ENCODE results near the gene CCDC18.
A peak's percentile ranks its signal among the peaks of the same experiment; 100 is the strongest.
"Not testable (repeated sequence)": the region's sequence is repeated elsewhere in the genome, so short reads cannot be mapped to it uniquely, and the experiment has no call there.

Gene CCDC18

GRCh38 chr1:93239863-93240262, 59.3 kb downstream of the CCDC18 start (continued):
- TF ChIP-seq TSHZ1 (tag by site-specific recombination; IDR thresholded peaks at IDR 0.05; ENCODE audit: borderline replicate concordance) (no peak), ZIC2 (tag by site-specific recombination; IDR thresholded peaks at IDR 0.05) (no peak), KLF1 (tag by site-specific recombination; IDR thresholded peaks at IDR 0.05) (no peak), ZNF549 (tag by site-specific recombination; IDR thresholded peaks at IDR 0.05) (no peak), ZFP41 (tag by site-specific recombination; IDR thresholded peaks at IDR 0.05; ENCODE audit: borderline replicate concordance) (no peak), ZNF354C (tag by site-specific recombination; IDR thresholded peaks at IDR 0.05; ENCODE audit: borderline replicate concordance, low read depth) (no peak), EGR2 (tag by site-specific recombination; IDR thresholded peaks at IDR 0.05; ENCODE audit: low read depth) (no peak), PRDM6 (tag by site-specific recombination; IDR thresholded peaks at IDR 0.05) (no peak), SP3 (tag by site-specific recombination; IDR thresholded peaks at IDR 0.05) (no peak), ZNF112 (tag by site-specific recombination; IDR thresholded peaks at IDR 0.05) (no peak), ZNF394 (tag by site-specific recombination; IDR thresholded peaks at IDR 0.05; ENCODE audit: borderline replicate concordance) (no peak)

DNA sequence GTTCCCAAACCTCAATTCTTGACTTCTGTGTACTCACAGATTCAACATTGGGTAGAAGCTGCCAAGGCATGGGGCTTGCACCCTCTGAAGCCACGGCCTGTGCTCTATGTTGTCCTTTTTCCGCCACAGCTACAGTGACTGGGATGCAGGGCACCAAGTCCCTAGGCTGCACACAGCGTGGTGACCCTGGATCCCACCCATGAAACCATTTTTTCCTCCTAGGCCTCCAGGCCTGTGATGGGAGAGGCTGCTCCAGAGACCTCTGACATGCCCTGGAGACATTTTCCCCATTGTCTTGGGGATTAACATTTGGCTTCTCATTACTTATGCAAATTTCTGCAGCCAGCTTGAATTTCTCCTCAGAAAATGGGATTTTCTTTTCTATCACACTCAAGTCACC, 62.7 kb downstream of the CCDC18 start:
- CTCF ChIA-PET, POLR2A ChIA-PET: not testable (repeated sequence)
- TF ChIP-seq ZNF585B (tag by site-specific recombination; IDR thresholded peaks at IDR 0.05) (peak; percentile 100), ZNF280D (tag by site-specific recombination; IDR thresholded peaks at IDR 0.05) (peak; percentile 53; the same call in 1 of the 2 replicates), SETDB1 (IDR thresholded peaks at IDR 0.05; ENCODE audit: insufficient read length, low read length) (peak; percentile 91)

GRCh38 chr1:93244298-93245069, 64.0 kb downstream of the CCDC18 start:
- no peak overlapping the region for H3K4me3 ChIP-seq (ENCODE audit: low read depth, low read length)
- no peaks in the 10 kb centered on the region for H3K4me1 ChIP-seq (ENCODE audit: control insufficient read depth, insufficient read depth, low read length)
- ChIA-PET CTCF (interaction anchor here (1.0 kb wide), 1 partner anchor 60 kb away, joined by 4 read pairs; no protein-coding TSS in a partner anchor), POLR2A (no interaction called here)
- peaks cover 26 to 57% of the 10 kb centered on the region in 2 experiments for H3K36me3 ChIP-seq (ENCODE audit: control insufficient read depth in 2 of 2, insufficient read depth in 1 of 2, low read length in 2 of 2)
- H3K9me3 ChIP-seq (ENCODE audit: control insufficient read depth, insufficient read depth, low read depth, low read length): no peaks in the 10 kb centered on the region
- H3K27ac ChIP-seq (ENCODE audit: extremely low read depth, low read depth, low read length): no peak overlapping the region
- no peak for TF ChIP-seq ZNF175 (tag by site-specific recombination; IDR thresholded peaks at IDR 0.05)
- TF ChIP-seq BCL11B (tag by site-specific recombination; IDR thresholded peaks at IDR 0.05; ENCODE audit: low read depth): no peak
- no peak for TF ChIP-seq ZNF549 (tag by site-specific recombination; IDR thresholded peaks at IDR 0.05)
- no peak for TF ChIP-seq ZNF423 (tag by site-specific recombination; IDR thresholded peaks at IDR 0.05)
- TF ChIP-seq ZNF324 (tag by site-specific recombination; IDR thresholded peaks at IDR 0.05): no peak
- no peak for TF ChIP-seq HOXD13 (CRISPR knock-in tag; IDR thresholded peaks at IDR 0.05; ENCODE audit: borderline replicate concordance)
- no peak for TF ChIP-seq ZNF223 (tag by site-specific recombination; IDR thresholded peaks at IDR 0.05)
- no peak for TF ChIP-seq ZSCAN23 (tag by site-specific recombination; IDR thresholded peaks at IDR 0.05)
- TF ChIP-seq ZFP41 (tag by site-specific recombination; IDR thresholded peaks at IDR 0.05; ENCODE audit: borderline replicate concordance): no peak
- TF ChIP-seq ZNF202 (tag by site-specific recombination; IDR thresholded peaks at IDR 0.05; ENCODE audit: borderline replicate concordance): no peak
- TF ChIP-seq, protein P1, sequence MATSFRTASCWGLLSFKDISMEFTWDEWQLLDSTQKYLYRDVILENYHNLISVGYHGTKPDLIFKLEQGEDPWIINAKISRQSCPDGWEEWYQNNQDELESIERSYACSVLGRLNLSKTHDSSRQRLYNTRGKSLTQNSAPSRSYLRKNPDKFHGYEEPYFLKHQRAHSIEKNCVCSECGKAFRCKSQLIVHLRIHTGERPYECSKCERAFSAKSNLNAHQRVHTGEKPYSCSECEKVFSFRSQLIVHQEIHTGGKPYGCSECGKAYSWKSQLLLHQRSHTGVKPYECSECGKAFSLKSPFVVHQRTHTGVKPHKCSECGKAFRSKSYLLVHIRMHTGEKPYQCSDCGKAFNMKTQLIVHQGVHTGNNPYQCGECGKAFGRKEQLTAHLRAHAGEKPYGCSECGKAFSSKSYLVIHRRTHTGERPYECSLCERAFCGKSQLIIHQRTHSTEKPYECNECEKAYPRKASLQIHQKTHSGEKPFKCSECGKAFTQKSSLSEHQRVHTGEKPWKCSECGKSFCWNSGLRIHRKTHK (tag by site-specific recombination; IDR thresholded peaks at IDR 0.05): no peak

More for the DNA sequence above, 62.7 kb downstream of the CCDC18 start:
- H3K27ac ChIP-seq (ENCODE audit: extremely low read depth, low read depth, low read length); H3K9me3 ChIP-seq (ENCODE audit: control insufficient read depth, insufficient read depth, low read depth, low read length); H3K4me3 ChIP-seq (ENCODE audit: low read depth, low read length); H3K4me1 ChIP-seq (ENCODE audit: control insufficient read depth, insufficient read depth, low read length): not testable (repeated sequence)
- peaks cover 26 to 62% of the 10 kb centered on the region in 2 experiments for H3K36me3 ChIP-seq (ENCODE audit: control insufficient read depth in 2 of 2, insufficient read depth in 1 of 2, low read length in 2 of 2)
